HG02759 (cell line): Measurements from ENCODE around the gene TAF5.
"Not testable (repeated sequence)": the region's sequence is repeated elsewhere in the genome, so short reads cannot be mapped to it uniquely, and the experiment has no call there.

Source experiments
- ATAC-seq: cut with Tn5 transposase; IDR thresholded peaks from one replicate; pipeline ENCODE4 v1.9.1; 2021; ENCODE audit warnings: mild to moderate bottlenecking, moderate library complexity; ENCODE audit not compliant: unreplicated experiment

The TAF5 gene

GRCh38 chr10:103397191-103397825, 29.5 kb downstream of the TAF5 start:
- ATAC-seq: no peak

DNA sequence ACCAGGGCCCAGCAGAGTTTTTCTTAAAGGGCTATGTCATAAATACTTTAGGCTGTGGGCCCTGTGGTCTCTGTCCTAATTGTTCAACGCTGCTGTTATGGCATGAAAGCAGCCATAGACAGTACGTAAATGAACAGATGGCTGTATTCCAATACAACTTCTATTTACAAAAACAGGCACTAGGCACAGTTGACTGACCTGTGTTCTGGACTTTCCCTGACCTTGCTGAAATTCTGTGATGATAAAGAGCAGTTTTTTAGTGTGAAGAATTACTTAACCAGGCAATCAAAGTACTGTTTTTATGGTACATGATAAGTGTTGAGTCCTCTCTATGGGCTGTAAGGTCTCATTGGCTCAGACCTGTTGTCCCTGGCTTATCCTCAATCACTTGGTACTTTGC, 45.8 kb downstream of the TAF5 start:
- no peak for ATAC-seq

DNA sequence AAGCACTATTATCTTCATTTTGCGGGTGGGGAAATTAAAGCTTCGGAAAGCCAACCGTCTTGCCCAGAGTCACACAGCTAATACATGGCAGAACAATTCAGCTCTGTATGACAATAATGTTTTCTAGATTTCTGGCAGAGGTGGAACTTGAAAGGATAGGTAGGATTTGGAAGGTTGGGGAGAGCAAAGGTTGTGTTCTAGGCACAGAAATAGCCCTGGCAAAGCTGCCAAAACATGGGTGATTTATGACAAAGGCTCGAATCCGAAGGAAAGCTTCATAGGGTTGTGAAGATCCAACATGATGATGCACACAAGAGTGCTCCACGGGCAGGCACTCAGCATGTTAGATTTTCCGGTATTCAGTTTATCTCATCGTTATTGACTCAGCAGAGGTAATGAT, 47.8 kb downstream of the TAF5 start:
- ATAC-seq: no peak

DNA sequence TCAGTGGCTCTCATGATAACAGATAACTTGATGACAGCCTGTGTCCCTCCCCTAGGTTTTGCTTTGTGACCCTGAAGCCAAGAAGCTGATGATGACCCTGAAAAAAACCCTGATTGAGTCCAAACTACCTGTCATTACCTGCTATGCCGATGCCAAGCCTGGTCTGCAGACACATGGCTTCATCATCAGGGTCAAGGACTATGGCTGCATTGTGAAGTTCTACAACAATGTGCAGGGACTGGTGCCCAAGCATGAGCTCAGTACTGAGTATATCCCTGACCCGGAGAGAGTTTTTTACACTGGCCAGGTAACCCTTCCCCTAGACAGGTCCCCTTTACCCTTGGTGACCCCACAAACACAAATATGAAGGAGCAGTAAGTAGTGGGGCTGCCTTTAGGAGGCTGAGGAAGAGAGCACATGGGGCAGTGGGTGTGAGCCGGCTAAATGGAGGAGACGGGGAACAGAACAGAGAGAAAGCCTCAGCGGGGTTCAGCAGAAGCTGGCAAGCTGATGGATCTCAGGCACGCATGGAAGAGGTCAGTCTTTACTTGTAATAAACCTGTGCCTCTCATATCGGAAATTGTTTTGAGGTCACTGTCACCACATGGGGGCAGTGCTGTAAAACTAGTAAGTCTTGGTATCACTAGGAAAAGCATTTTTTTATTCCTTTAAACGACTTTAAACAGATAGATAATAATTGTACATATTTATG, 48.8 kb downstream of the TAF5 start:
- no peak for ATAC-seq

DNA sequence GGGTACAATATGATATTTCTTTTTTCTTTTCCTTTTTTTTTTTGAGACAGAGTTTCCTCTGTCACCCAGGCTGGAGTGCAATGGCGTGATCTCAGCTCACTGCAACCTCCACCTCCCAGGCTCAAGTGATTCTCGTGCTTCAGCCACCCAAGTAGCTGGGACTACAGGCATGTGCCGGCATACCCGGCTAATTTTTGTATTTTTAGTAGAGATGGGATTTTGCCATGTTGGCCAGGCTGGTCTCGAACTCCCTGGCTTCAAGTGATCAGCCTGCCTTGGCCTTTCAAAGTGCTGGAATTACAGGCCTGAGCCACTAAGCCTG, 49.3 kb downstream of the TAF5 start:
- not testable (repeated sequence) for ATAC-seq

DNA sequence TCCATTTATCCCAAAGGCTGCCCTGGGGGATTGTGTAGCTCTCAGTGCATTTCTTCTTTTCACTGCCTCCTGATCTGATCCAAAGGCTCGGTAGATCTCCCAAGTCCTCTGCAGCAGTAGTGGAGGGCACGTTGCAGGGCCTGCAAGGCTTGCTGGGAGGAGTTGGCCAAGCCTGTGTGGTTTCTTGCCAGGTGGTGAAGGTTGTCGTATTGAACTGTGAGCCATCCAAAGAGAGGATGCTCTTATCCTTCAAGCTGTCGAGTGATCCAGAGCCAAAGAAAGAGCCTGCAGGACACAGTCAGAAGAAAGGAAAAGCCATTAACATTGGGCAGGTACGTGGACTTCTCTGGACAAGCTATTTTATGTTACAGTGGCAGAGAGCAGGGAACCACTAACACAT, 49.8 kb downstream of the TAF5 start:
- no peak for ATAC-seq

- no peak for ATAC-seq
Observed at GRCh38 chr10:103419101-103419500, 51.3 kb downstream of the TAF5 start.

GRCh38 chr10:103423748-103424147, 56.0 kb downstream of the TAF5 start:
- no peak for ATAC-seq

DNA sequence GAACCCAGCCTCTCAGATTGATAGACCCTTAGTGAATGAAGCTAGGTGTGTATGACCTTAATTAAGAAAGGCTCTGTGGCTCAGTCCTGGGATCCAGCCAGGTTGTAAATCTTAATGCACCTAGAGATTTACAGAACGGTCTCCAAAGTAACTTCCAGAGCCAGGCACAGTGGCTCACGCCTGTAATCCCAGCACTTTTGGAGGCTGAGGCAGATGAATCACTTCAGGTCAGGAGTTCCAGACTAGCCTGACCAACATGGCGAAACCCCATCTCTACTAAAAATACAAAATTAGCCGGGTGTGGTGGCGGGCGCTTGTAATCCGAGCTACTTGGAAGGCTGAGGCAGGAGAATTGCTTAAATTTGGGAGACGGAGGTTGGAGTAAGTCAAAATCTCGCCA, 60.1 kb downstream of the TAF5 start:
- ATAC-seq: no peak

DNA sequence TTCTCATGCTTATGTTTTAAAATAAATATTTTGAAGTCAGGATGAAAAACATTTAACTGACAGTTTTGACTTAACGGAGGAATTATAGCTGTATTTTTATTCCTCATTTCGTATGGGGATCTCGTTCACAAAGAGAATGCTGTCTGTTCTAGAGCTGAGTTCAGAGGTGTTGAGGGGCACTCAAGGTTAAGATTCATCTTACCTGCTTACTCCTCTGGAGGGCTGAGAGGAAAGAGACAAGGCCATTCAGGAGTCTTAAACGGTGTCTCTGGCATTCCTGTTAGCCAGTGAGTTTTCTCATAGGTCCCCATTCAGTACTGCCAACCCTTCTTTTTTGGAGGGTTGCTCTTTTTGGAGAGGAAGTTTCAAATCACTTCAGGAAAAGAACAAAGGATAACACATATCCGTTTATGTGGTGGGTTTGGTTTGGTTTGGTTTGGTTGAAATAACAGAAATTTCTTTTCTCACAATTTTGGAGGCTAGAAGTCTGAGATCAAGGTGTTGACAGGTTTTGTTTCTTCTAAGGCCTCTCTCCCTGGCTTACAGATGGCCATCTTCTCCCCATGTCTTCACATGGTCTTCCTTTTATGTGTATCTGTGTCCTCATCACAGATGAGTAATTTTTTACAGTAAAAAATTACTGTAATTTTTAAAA, 61.3 kb downstream of the TAF5 start:
- no peak for ATAC-seq

DNA sequence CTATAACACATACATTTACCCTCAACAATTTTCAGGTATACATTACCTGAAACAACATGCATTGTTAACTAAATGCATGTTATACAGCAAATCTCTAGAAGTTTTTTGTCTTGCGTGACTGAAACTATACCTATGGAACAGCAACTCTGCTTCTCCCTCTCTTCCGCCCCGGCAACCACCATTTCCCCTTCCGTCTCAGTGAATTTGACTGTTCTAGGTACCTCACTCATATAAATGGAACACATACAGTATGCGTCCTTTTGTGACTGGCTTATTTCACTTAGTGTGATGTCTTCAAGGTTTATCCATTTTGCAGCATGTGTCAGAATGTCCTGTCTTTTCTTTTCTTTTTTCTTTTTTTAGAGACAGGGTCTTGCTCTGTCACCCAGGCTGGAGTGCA, 61.9 kb downstream of the TAF5 start:
- no peak for ATAC-seq

DNA sequence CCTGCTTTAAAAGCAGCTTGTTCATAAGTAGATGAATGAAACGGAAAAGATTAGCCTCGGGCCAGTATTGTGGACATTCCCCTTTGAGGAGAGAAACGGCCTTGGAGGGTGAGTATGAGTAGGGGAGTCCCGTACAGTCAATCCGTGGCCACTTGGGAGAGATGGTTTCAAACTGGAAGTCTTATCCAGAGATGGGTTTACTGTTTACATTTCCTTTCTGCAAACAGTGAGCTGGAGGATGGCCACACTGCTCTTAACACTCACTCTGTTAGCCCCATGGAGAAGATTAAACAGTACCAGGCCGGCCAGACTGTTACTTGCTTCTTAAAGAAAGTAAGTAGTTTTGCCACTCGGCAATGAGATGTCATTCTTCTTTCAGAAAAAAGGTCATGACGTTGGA, 64.1 kb downstream of the TAF5 start:
- no peak for ATAC-seq

DNA sequence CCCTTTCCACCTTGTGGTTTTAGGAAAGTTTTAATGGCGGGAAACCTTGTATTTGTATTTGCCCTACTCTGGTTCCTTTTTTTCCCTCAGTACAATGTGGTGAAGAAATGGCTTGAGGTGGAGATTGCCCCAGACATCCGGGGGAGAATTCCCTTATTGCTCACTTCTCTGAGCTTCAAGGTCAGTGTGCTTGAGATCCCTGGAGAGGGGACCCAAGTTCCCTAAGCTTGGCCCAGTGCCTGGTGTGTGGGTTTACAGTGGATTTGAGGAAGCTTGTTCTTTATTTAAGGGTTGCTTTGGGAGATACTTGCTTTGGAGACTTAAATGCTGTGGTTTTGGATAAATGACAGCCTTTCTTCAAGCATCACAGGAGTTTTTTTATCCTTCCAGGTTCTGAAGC, 66.1 kb downstream of the TAF5 start:
- no peak for ATAC-seq
